ENCODE results near the gene RBM47.
"Not testable (repeated sequence)": the region's sequence is repeated elsewhere in the genome, so short reads cannot be mapped to it uniquely, and the experiment has no call there.

RBM47 gene

GRCh38 chr4:40432504-40432903, 197.2 kb downstream of the RBM47 start:
- peaks cover 88% of the 10 kb centered on the region for H3K36me3 ChIP-seq

GRCh38 chr4:40427871-40428270, 201.8 kb downstream of the RBM47 start:
- H3K4me1 ChIP-seq (ENCODE audit: control insufficient read depth in 1 of 2, insufficient read depth in 1 of 2, low read depth in 1 of 2, low read length in 1 of 2); H3K9me3 ChIP-seq; H3K4me3 ChIP-seq (ENCODE audit: low read depth in 1 of 2, low read length in 1 of 2); H3K27ac ChIP-seq; H3K27me3 ChIP-seq: not testable (repeated sequence)
- H3K36me3 ChIP-seq, result peaks cover 92% of the 10 kb centered on the region

More at GRCh38 chr4:40432504-40432903, 197.2 kb downstream of the RBM47 start:
- Histone ChIP-seq H3K27me3 (no peaks in the 10 kb centered on the region), H3K4me1 (ENCODE audit: control insufficient read depth in 1 of 2, insufficient read depth in 1 of 2, low read depth in 1 of 2, low read length in 1 of 2) (no peaks in the 10 kb centered on the region), H3K27ac (no peak overlapping the region), H3K4me3 (ENCODE audit: low read depth in 1 of 2, low read length in 1 of 2) (no peak overlapping the region), H3K9me3 (no peaks in the 10 kb centered on the region)
- no peak for TF ChIP-seq CTCF (IDR thresholded peaks at IDR 0.05)

GRCh38 chr4:40427128-40427527, 202.5 kb downstream of the RBM47 start:
- no peak for TF ChIP-seq CTCF (IDR thresholded peaks at IDR 0.05)
- Histone ChIP-seq H3K4me1 (ENCODE audit: control insufficient read depth in 1 of 2, insufficient read depth in 1 of 2, low read depth in 1 of 2, low read length in 1 of 2) (no peaks in the 10 kb centered on the region), H3K36me3 (peaks cover 92% of the 10 kb centered on the region), H3K9me3 (no peaks in the 10 kb centered on the region), H3K4me3 (ENCODE audit: low read depth in 1 of 2, low read length in 1 of 2) (no peak overlapping the region), H3K27me3 (no peaks in the 10 kb centered on the region), H3K27ac (peak overlapping the region; percentile 32)

- Histone ChIP-seq H3K9me3 (no peaks in the 10 kb centered on the region), H3K27me3 (no peaks in the 10 kb centered on the region), H3K27ac (no peak overlapping the region), H3K36me3 (peaks cover 88% of the 10 kb centered on the region), H3K4me1 (ENCODE audit: control insufficient read depth in 1 of 2, insufficient read depth in 1 of 2, low read depth in 1 of 2, low read length in 1 of 2) (no peaks in the 10 kb centered on the region), H3K4me3 (ENCODE audit: low read depth in 1 of 2, low read length in 1 of 2) (no peak overlapping the region)
- no peak for TF ChIP-seq CTCF (IDR thresholded peaks at IDR 0.05)
Measured at GRCh38 chr4:40425799-40426574, 203.7 kb downstream of the RBM47 start.

GRCh38 chr4:40423735-40424134, 205.9 kb downstream of the RBM47 start:
- H3K4me3 ChIP-seq (ENCODE audit: low read depth in 1 of 2, low read length in 1 of 2), result no peak overlapping the region
- H3K27ac ChIP-seq, result no peak overlapping the region
- no peaks in the 10 kb centered on the region for H3K9me3 ChIP-seq
- TF ChIP-seq CTCF (IDR thresholded peaks at IDR 0.05), result no peak
- no peaks in the 10 kb centered on the region for H3K4me1 ChIP-seq (ENCODE audit: control insufficient read depth in 1 of 2, insufficient read depth in 1 of 2, low read depth in 1 of 2, low read length in 1 of 2)
- H3K36me3 ChIP-seq, result peaks cover 68% of the 10 kb centered on the region
- H3K27me3 ChIP-seq, result no peaks in the 10 kb centered on the region

- peak overlapping the region; percentile 33 for H3K27ac ChIP-seq
- H3K36me3 ChIP-seq, result peaks cover 53% of the 10 kb centered on the region
- no peaks in the 10 kb centered on the region for H3K27me3 ChIP-seq
- no peaks in the 10 kb centered on the region for H3K4me1 ChIP-seq (ENCODE audit: control insufficient read depth in 1 of 2, insufficient read depth in 1 of 2, low read depth in 1 of 2, low read length in 1 of 2)
- H3K9me3 ChIP-seq, result no peaks in the 10 kb centered on the region
- no peak for TF ChIP-seq CTCF (IDR thresholded peaks at IDR 0.05)
- H3K4me3 ChIP-seq (ENCODE audit: low read depth in 1 of 2, low read length in 1 of 2), result no peak overlapping the region
Measured at GRCh38 chr4:40421839-40422708, 207.6 kb downstream of the RBM47 start.
